ENCODE data around the gene NKG7.

The NKG7 gene

GRCh38 chr19:51366389-51367254 is 5.8 kb downstream of the NKG7 start:
- peak; percentile 24; the same call in 1 of the 2 replicates for TF ChIP-seq TCF12 (IDR thresholded peaks at IDR 0.05; ENCODE audit: low read depth)
- TF ChIP-seq, protein P1, sequence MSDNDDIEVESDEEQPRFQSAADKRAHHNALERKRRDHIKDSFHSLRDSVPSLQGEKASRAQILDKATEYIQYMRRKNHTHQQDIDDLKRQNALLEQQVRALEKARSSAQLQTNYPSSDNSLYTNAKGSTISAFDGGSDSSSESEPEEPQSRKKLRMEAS (IDR thresholded peaks at IDR 0.05), result peak; percentile 22
- no peak for TF ChIP-seq REST (IDR thresholded peaks at IDR 0.05; ENCODE audit: low read depth)
- no peak for TF ChIP-seq EP300 (IDR thresholded peaks at IDR 0.05; ENCODE audit: borderline replicate concordance)

DNA sequence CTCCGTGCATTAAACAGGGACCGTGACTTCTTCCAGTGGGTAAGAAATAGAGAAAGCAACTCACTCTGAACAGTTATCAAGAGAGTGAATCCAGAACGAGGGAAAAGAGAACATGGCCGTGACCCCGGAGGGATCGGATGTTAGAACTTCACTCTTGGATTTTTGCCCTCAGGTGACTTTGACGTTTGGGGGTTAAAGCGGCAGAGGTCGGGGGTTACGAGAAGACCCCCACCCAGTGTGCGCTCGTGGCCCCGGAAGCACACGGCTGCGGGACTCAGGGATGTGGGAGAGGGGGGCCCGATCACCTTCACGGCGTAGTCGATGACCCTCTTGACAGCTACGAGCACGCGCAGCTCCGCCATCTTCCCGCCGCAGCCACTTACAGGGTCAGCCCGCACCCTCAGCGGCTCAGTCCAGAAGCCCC is 6.5 kb downstream of the NKG7 start, which contains the start of gene ETFB:
Gene ETFB (minus strand): TSS at position 424 of the 424 bp plus-strand sequence. CDS start 62 bp downstream, at position 362.
- TF ChIP-seq USF1 (IDR thresholded peaks at IDR 0.05) (no peak), TAF1 (IDR thresholded peaks at IDR 0.05; ENCODE audit: low read depth) (peak; percentile 61; the same call in 1 of the 2 replicates), CEBPB (IDR thresholded peaks at IDR 0.05) (no peak), FOXM1 (IDR thresholded peaks at IDR 0.05; ENCODE audit: borderline replicate concordance, low read depth) (no peak), REST (IDR thresholded peaks at IDR 0.05; ENCODE audit: low read depth) (no peak), RAD21 (IDR thresholded peaks at IDR 0.05; ENCODE audit: low read depth) (no peak), YY1 (IDR thresholded peaks at IDR 0.05; ENCODE audit: low read depth) (peak; percentile 83), TCF12 (IDR thresholded peaks at IDR 0.05; ENCODE audit: low read depth) (no peak), EGR1 (IDR thresholded peaks at IDR 0.05) (no peak), EP300 (IDR thresholded peaks at IDR 0.05; ENCODE audit: borderline replicate concordance) (no peak), ZBTB7A (IDR thresholded peaks at IDR 0.05; ENCODE audit: low read depth) (peak; percentile 91)
- TF ChIP-seq, protein P1 (IDR thresholded peaks at IDR 0.05), result peak; percentile 72

GRCh38 chr19:51365211-51365964 is 7.1 kb downstream of the NKG7 start:
- TF ChIP-seq REST (IDR thresholded peaks at IDR 0.05; ENCODE audit: low read depth) (no peak), TEAD4 (IDR thresholded peaks at IDR 0.05) (no peak), CEBPB (IDR thresholded peaks at IDR 0.05) (no peak), EP300 (IDR thresholded peaks at IDR 0.05; ENCODE audit: borderline replicate concordance) (no peak), EGR1 (IDR thresholded peaks at IDR 0.05) (no peak), TCF12 (IDR thresholded peaks at IDR 0.05; ENCODE audit: low read depth) (no peak), NFIC (IDR thresholded peaks at IDR 0.05) (no peak), FOXM1 (IDR thresholded peaks at IDR 0.05; ENCODE audit: borderline replicate concordance, low read depth) (no peak)

DNA sequence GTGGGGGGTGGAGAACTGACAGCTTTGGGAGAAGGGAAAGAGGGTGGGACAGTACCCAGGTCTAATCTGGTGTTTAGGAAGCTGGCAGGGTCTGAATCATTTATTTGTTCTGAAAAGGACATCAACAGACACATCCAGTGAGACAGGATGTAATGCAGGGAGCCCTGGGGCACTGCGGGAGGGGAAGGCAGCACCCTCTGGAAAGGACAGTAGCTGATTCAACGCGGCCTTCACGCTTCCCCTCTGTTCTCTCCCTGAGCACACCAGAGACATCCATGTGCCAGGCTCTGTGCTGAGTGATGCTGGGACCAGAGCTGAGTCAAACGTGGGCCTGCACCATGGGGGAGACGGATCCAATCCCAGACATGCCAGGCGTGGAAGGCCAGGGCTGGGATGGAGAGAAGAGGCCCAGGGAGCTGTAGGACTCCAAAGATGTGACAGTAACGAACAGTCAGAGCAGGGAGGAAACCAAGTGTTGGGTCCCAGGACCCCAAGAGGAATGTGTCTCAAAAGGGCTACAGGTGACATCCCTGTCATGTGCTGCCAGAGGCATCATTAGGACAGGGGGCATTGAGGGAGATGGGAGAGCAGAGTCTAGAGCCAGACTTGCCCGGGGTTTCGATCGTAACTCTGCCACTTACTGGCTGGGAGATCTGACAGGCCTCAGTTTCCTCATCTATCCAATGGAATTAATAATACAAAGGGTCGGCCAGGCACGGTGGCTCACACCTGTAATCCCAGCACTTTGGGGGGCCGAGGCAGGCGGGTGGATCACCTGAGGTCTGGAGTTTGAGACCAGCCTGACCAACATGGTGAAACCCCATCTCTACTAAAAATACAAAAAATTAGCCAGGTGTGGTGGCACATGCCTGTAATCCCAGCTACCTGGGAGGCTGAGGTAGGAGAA is 8.0 kb downstream of the NKG7 start:
- TF ChIP-seq TAF1 (IDR thresholded peaks at IDR 0.05; ENCODE audit: low read depth) (no peak), CEBPB (IDR thresholded peaks at IDR 0.05) (no peak), CREB1 (IDR thresholded peaks at IDR 0.05; ENCODE audit: low read depth) (no peak), NFIC (IDR thresholded peaks at IDR 0.05) (no peak), ZBTB7A (IDR thresholded peaks at IDR 0.05; ENCODE audit: low read depth) (no peak), USF1 (IDR thresholded peaks at IDR 0.05) (no peak), EGR1 (IDR thresholded peaks at IDR 0.05) (no peak), EP300 (IDR thresholded peaks at IDR 0.05; ENCODE audit: borderline replicate concordance) (no peak), FOXM1 (IDR thresholded peaks at IDR 0.05; ENCODE audit: borderline replicate concordance, low read depth) (no peak), YY1 (IDR thresholded peaks at IDR 0.05; ENCODE audit: low read depth) (no peak), TEAD4 (IDR thresholded peaks at IDR 0.05) (no peak), TCF12 (IDR thresholded peaks at IDR 0.05; ENCODE audit: low read depth) (no peak), RAD21 (IDR thresholded peaks at IDR 0.05; ENCODE audit: low read depth) (no peak), REST (IDR thresholded peaks at IDR 0.05; ENCODE audit: low read depth) (no peak)
- TF ChIP-seq, protein P1 (IDR thresholded peaks at IDR 0.05), result no peak
